Common myeloid progenitor, CD34-positive (primary cell): ENCODE data around the gene WWP2.

Experiments
- CTCF ChIA-PET: fragments of 350-600 bp; sonication (Branson Sonifier 250); formaldehyde crosslinking; loops from one replicate; lab custom pipeline; 2021; ENCODE audit warnings: antibody characterized with exemption; lab: Charles Lee
- POLR2A ChIA-PET: fragments of 350-600 bp; sonication (Branson Sonifier 250); formaldehyde crosslinking; loops from one replicate; lab custom pipeline; 2021; ENCODE audit warnings: antibody characterized with exemption; lab: Charles Lee
- DNase-seq, 3 donors: peaks; one replicate each; pipeline versions ENCODE4 v3.0.0 to v3.0.0-alpha.2; 2013
- H3K27ac ChIP-seq, 2 experiments: 1 replicate in 1 of 2; 2 replicates in 1 of 2; pipeline ENCODE4 v1.7.0; 2013; ENCODE audit warnings: inconsistent platforms in 2 of 2, low read length in 2 of 2, mild to moderate bottlenecking in 2 of 2, low read depth in 1 of 2, moderate library complexity in 1 of 2; ENCODE audit not compliant: severe bottlenecking in 2 of 2, insufficient read depth in 1 of 2, poor library complexity in 1 of 2
- H3K27me3 ChIP-seq, 5 experiments: replicated peaks in 2 of 5; 1 replicate in 3 of 5; 2 replicates in 2 of 5; pipeline versions ENCODE4 v1.6.1 to v1.7.0; 2013; ENCODE audit warnings: low read length in 4 of 5, mild to moderate bottlenecking in 2 of 5, moderate library complexity in 2 of 5, inconsistent platforms in 1 of 5; ENCODE audit not compliant: insufficient read depth in 5 of 5, control insufficient read depth in 4 of 5
- H3K36me3 ChIP-seq, 4 experiments: 1 replicate in 2 of 4; 2 replicates in 2 of 4; pipeline versions ENCODE4 v1.6.1 to v1.7.0; 2013; ENCODE audit warnings: low read length in 3 of 4, control low read depth in 1 of 4, mild to moderate bottlenecking in 1 of 4; ENCODE audit not compliant: control insufficient read depth in 4 of 4, insufficient read depth in 4 of 4
- H3K4me1 ChIP-seq, 4 experiments: 1 replicate in 3 of 4; 2 replicates in 1 of 4; pipeline versions ENCODE4 v1.6.1 to v1.7.1; 2013; ENCODE audit warnings: low read length in 3 of 4, mild to moderate bottlenecking in 3 of 4, control low read depth in 1 of 4, inconsistent platforms in 1 of 4, moderate library complexity in 1 of 4; ENCODE audit not compliant: control insufficient read depth in 4 of 4, insufficient read depth in 4 of 4; ENCODE audit errors: control extremely low read depth in 1 of 4
- H3K4me3 ChIP-seq, 7 experiments: 1 replicate in 4 of 7; 2 replicates in 3 of 7; pipeline versions ENCODE4 v1.5.1 to v1.7.0; 2013; ENCODE audit warnings: mild to moderate bottlenecking in 7 of 7, low read length in 6 of 7, moderate library complexity in 6 of 7, inconsistent platforms in 2 of 7, low read depth in 2 of 7, control low read depth in 1 of 7; ENCODE audit not compliant: insufficient read depth in 4 of 7, control insufficient read depth in 1 of 7; ENCODE audit errors: extremely low read depth in 1 of 7
- H3K9me3 ChIP-seq, 5 experiments: 1 replicate in 4 of 5; 2 replicates in 1 of 5; pipeline versions ENCODE4 v1.6.1 to v1.7.1; 2013; ENCODE audit warnings: low read length in 4 of 5, mild to moderate bottlenecking in 2 of 5, inconsistent platforms in 1 of 5, low read depth in 1 of 5, moderate library complexity in 1 of 5; ENCODE audit not compliant: control insufficient read depth in 4 of 5, insufficient read depth in 2 of 5; ENCODE audit errors: control extremely low read depth in 1 of 5
- WGBS: methylation state at CpG from one replicate; pipeline ENCODE4 v1.1.5; 2013; ENCODE audit not compliant: insufficient coverage; 5-methylcytosine and 5-hydroxymethylcytosine counted together

WWP2 gene

DNA sequence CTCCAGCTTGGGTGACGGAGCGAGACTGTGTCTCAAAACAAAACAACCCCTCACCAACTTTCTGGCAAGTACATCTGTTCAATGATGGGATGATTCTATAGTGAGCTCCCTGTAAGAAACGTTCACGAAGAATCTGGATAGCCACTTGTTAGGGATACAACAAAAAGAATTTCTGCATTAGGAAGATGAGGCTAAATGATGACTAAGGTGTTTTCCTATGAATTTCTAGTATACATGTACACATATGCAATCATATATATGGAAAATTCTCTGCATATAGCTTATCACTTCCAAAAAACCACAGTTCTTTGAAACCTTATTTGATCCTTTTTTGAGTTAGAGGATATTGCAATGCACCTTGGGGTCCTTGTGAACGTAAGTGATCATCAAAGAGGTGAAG lies 124.6 kb downstream of the WWP2 start:
- Histone ChIP-seq H3K4me1 (no peaks in the 10 kb centered on the region), H3K9me3 (peaks cover 0 to 5% (median 0%) of the 10 kb centered on the region in 5 experiments), H3K27me3 (no peaks in the 10 kb centered on the region), H3K27ac (no peak overlapping the region), H3K36me3 (peaks cover 0 to 33% (median 11%) of the 10 kb centered on the region in 4 experiments), H3K4me3 (no peak overlapping the region)
- POLR2A ChIA-PET, result no interaction called here
- CTCF ChIA-PET, result interaction anchor here (0.7 to 1.3 kb wide), 2 partner anchors 8 to 95 kb away, joined by 4 to 6 read pairs; no protein-coding TSS in a partner anchor
- DNase-seq, result no peak
- WGBS, result no CpG with 5 or more reads among the region's 5 CpGs

DNA sequence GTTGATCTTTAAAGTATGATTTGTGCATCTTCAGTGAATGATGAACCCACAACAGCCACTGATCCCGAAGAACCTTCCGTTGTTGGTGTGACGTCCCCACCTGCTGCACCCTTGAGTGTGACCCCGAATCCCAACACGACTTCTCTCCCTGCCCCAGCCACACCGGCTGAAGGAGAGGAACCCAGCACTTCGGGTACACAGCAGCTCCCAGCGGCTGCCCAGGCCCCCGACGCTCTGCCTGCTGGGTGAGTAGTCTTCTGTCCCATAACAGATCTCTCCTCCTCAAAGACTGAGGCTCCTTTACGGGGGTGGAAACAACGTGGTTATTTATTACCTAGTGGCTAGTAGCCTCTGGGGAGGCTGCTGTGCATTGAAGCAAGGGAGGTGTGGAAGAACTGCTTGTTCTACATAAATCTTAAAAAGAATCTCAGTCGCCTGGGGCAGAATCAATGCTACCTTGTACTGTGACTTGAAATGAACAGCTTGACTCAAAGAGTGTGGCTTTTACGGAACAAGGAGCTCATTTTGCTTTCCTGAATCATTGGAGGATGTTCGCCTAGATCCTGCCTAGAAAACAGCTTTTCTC lies 126.0 kb downstream of the WWP2 start:
- POLR2A ChIA-PET, result no interaction called here
- H3K27ac ChIP-seq, result no peak overlapping the region
- no peak for DNase-seq
- H3K27me3 ChIP-seq, result no peaks in the 10 kb centered on the region
- CTCF ChIA-PET, result no interaction called here
- H3K36me3 ChIP-seq, result peaks cover 0 to 35% (median 11%) of the 10 kb centered on the region in 4 experiments
- WGBS, result 100% methylated on average over 12 of the region's 15 CpGs
- no peaks in the 10 kb centered on the region for H3K4me1 ChIP-seq
- peaks cover 0 to 5% (median 0%) of the 10 kb centered on the region in 5 experiments for H3K9me3 ChIP-seq
- no peak overlapping the region for H3K4me3 ChIP-seq

DNA sequence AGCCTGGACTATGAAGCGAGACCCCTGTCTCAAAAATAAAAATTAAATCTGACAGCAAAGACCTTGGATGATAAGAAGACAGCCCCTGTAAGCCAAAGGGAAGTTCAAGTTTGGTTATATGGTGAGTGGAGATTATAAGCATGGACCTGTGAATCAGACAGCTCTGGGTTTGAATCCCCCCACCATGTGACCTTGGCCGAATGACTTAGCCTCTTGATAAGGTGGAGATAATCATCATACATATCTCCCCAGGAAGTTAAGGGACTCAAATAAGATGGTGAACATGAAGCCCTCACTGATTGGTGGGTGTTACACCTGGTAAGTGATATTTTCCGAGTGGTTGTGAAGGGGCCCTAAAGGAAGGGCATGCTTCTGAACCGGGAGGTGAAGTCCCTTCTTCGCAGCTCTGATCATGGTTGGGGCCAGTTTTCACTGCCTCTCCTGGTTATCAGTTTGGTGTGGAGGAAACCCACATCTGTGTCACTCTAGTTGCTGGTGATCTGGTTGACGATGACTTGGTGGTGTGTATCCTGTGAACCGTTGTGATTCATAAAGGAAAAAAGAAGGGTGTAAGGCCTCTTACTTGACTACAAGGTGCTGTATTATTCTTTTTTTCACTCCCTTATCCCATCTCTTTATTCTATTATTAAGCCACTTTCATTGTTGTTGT lies 127.3 kb downstream of the WWP2 start:
- H3K4me1 ChIP-seq, result no peaks in the 10 kb centered on the region
- peaks cover 0 to 27% (median 10%) of the 10 kb centered on the region in 4 experiments for H3K36me3 ChIP-seq
- no peak overlapping the region for H3K27ac ChIP-seq
- ChIA-PET CTCF (interaction anchor here (1.0 kb wide), 1 partner anchor 11 kb away, joined by 4 read pairs; no protein-coding TSS in a partner anchor), POLR2A (no interaction called here)
- DNase-seq, result no peak
- H3K27me3 ChIP-seq, result no peaks in the 10 kb centered on the region
- WGBS, result 86% methylated on average over 2 of the region's 7 CpGs
- no peak overlapping the region for H3K4me3 ChIP-seq
- peaks cover 0 to 5% (median 0%) of the 10 kb centered on the region in 5 experiments for H3K9me3 ChIP-seq

DNA sequence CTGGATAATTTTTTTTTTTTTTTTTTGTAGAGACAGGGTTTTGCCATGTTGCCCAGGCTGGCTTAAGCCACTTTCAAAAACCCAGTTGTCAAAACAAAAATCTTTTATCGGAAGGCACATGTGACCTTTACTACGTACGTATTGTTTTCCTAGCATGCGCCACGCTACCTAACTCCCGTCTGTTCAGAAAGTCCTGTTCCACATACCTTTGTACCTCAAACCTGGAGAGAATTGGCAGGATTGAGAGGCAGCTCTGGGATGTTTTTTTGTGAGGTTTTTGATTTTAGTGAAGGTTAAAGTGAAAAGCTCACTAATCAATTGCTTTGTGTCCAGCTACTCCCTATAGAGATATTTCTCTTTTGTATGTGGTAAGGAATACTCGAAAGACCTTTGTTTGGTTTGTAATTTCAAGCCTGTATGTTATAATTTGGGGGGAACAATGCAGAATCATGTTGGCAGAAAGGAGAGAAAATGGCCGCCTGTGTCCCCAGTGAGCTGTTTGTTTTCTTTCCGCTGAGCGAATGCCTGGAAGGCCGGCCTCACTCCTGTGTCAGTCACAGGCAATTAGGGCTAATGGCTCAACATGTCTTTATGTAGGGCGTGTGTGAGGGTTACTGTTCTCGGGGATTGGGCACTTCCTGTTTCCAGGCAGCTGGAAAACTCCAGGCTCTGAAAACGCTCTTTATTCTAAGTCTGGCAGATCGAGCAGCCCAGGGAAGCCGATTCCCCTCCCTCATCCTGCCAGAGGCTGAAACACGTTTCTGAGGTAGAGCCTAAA lies 128.2 kb downstream of the WWP2 start:
- no peak overlapping the region for H3K27ac ChIP-seq
- no peak for DNase-seq

DNA sequence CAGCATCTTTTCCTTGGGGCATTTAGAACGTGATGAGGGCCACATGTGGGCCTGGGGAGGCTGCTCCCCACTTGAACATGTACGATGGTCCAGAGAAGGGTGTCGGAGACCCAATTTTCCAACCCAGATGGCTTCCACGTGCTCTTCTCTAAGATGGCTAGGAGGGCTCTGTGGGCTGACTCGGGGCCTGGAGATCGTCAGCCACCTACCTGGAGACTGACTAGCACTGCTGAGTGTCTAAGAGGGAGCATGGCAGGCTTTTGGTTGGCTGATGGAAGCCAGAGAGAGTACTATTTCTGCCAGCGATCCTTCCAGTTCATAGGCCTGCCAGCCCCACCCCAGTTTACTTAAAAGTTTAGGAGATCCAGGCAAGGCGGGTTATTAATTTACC lies 128.8 kb downstream of the WWP2 start:
- WGBS, result 100% methylated on average over 4 of the region's 8 CpGs
- CTCF ChIA-PET, result interaction anchor here (1.0 kb wide), 1 partner anchor 9 kb away, joined by 4 read pairs; no protein-coding TSS in a partner anchor
- no peak overlapping the region for H3K27ac ChIP-seq

More for the DNA sequence above, 128.2 kb downstream of the WWP2 start:
- CTCF ChIA-PET, result interaction anchor here (1.0 kb wide), 1 partner anchor 10 kb away, joined by 4 read pairs; no protein-coding TSS in a partner anchor
- Histone ChIP-seq H3K4me1 (no peaks in the 10 kb centered on the region), H3K36me3 (peaks cover 0 to 32% (median 12%) of the 10 kb centered on the region in 4 experiments), H3K9me3 (no peaks in the 10 kb centered on the region), H3K4me3 (no peak overlapping the region), H3K27me3 (no peaks in the 10 kb centered on the region)
- WGBS, result 97% methylated on average over 12 of the region's 17 CpGs
- POLR2A ChIA-PET, result no interaction called here

DNA sequence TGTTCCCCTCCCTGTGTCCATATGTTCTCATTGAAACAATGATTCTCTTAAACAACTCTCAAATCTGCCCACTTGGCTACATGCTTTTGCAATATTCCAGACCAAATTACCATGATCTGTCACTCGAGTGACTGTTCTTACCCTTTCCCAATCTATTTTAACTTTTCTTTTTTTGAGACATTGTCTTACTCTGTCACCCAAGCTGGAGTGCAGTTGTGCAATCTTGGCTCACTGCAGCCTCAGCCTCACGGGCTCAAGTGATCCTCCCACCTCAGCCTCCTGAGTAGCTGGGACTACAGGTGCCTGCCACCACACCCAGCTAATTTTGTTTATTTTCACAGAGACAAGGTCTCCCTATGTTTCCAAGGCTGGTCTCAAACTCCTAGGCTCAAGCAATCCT lies 130.2 kb downstream of the WWP2 start:
- Histone ChIP-seq H3K4me3 (no peak overlapping the region), H3K9me3 (no peaks in the 10 kb centered on the region), H3K36me3 (peaks cover 0 to 36% (median 15%) of the 10 kb centered on the region in 4 experiments), H3K27me3 (no peaks in the 10 kb centered on the region), H3K27ac (no peak overlapping the region), H3K4me1 (no peaks in the 10 kb centered on the region)
- ChIA-PET CTCF (no interaction called here), POLR2A (no interaction called here)
- no peak for DNase-seq
- 100% methylated on average over 1 of the region's 2 CpGs for WGBS

More for the DNA sequence above, 128.8 kb downstream of the WWP2 start:
- peaks cover 0 to 35% (median 12%) of the 10 kb centered on the region in 4 experiments for H3K36me3 ChIP-seq
- H3K4me3 ChIP-seq, result no peak overlapping the region
- no peaks in the 10 kb centered on the region for H3K27me3 ChIP-seq
- POLR2A ChIA-PET, result no interaction called here
- no peaks in the 10 kb centered on the region for H3K4me1 ChIP-seq
- no peak for DNase-seq
- H3K9me3 ChIP-seq, result no peaks in the 10 kb centered on the region
